GM12874 (cell line): ENCODE data around the gene KRT85.

Experiments used
- TF ChIP-seq, protein P1 (sequence below): IDR thresholded peaks from 2 replicates; pipeline ENCODE4 v1.5.1; 2011; ENCODE audit warnings: low read depth, mild to moderate bottlenecking, control low read depth, low read length, moderate library complexity; ENCODE audit not compliant: insufficient read depth

Gene KRT85

GRCh38 chr12:52364061-52364460, 3.2 kb downstream of the KRT85 start:
- TF ChIP-seq, protein P1, sequence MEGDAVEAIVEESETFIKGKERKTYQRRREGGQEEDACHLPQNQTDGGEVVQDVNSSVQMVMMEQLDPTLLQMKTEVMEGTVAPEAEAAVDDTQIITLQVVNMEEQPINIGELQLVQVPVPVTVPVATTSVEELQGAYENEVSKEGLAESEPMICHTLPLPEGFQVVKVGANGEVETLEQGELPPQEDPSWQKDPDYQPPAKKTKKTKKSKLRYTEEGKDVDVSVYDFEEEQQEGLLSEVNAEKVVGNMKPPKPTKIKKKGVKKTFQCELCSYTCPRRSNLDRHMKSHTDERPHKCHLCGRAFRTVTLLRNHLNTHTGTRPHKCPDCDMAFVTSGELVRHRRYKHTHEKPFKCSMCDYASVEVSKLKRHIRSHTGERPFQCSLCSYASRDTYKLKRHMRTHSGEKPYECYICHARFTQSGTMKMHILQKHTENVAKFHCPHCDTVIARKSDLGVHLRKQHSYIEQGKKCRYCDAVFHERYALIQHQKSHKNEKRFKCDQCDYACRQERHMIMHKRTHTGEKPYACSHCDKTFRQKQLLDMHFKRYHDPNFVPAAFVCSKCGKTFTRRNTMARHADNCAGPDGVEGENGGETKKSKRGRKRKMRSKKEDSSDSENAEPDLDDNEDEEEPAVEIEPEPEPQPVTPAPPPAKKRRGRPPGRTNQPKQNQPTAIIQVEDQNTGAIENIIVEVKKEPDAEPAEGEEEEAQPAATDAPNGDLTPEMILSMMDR: no peak

GRCh38 chr12:52363111-52363679, 4.1 kb downstream of the KRT85 start:
- TF ChIP-seq, protein P1: no peak

GRCh38 chr12:52362118-52362726, 5.1 kb downstream of the KRT85 start:
- TF ChIP-seq, protein P1: peak; percentile 44; the same call in 1 of the 2 replicates

- TF ChIP-seq, protein P1: no peak
Measured at GRCh38 chr12:52361553-52361952, 5.7 kb downstream of the KRT85 start.

GRCh38 chr12:52360663-52361271, 6.5 kb downstream of the KRT85 start:
- TF ChIP-seq, protein P1: no peak

DNA sequence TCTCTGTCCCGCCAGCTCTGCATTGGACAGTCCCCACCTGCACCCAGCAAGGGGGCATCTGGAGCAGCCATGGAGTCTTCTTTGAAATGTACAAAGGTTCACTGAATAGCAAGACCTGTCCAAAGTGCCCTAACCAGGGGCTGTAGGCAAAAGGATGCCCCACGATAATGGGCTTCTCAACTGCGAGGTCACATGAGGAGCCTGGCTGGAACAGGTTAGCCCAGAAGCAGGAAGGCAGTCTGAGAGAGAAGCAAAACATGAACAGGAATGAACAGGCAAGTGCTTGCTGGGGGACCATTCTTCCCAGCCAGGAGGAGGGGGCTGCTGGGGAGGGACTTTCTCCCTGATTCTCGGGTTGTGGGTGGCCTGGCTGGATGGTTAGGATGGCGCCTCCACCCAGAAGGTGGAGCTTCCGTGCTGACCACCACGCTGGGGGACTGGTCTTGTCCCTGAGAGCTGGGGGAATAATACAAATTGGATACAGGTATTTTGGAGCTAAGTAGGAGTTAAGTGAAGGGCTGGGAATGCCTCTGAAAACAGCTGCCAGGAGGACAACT, 7.1 kb downstream of the KRT85 start:
- TF ChIP-seq, protein P1: no peak

DNA sequence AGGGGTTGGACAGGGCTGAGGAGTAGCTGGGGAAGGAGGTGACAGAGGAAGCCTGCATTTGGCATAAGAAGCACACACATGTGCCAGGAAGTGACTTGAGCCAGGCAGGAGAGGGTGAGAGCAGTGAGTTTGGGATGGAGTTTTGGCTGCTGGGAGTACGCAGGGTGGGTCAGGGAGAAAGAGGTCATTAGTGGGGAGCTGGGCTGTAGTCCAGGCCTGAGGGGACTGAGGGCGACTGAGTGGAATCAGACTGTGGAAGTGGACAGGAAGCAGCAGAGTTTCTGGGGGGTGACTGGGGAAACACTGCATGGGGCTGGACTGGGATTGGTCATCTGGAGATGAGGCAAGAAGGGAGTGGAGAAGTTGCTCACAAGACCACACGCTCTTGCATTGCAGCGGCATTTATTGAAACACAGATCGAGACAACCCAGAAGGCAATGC, 7.6 kb downstream of the KRT85 start:
- TF ChIP-seq, protein P1: no peak
